Ishikawa (cell line): Measurements from ENCODE around the gene MTMR2.

Experiments used
- CEBPB ChIP-seq: IDR thresholded peaks from 2 replicates; pipeline ENCODE4 v1.6.1; 2012
- CREB1 ChIP-seq: IDR thresholded peaks from 2 replicates; pipeline ENCODE4 v1.6.1; 2012; ENCODE audit warnings: low read depth
- EGR1 ChIP-seq: IDR thresholded peaks from 2 replicates; pipeline ENCODE4 v1.6.1; 2012
- EP300 ChIP-seq: IDR thresholded peaks from 2 replicates; pipeline ENCODE4 v1.6.1; 2012; ENCODE audit warnings: borderline replicate concordance
- FOXM1 ChIP-seq: IDR thresholded peaks from 2 replicates; pipeline ENCODE4 v1.6.1; 2012; ENCODE audit warnings: low read depth, borderline replicate concordance
- MAX ChIP-seq: IDR thresholded peaks from 2 replicates; pipeline ENCODE4 v1.6.1; 2012
- NFIC ChIP-seq: IDR thresholded peaks from 2 replicates; pipeline ENCODE4 v1.6.1; 2012
- RAD21 ChIP-seq: IDR thresholded peaks from 2 replicates; pipeline ENCODE4 v1.6.1; 2012; ENCODE audit warnings: low read depth
- REST ChIP-seq: IDR thresholded peaks from 2 replicates; pipeline ENCODE4 v1.6.1; 2012; ENCODE audit warnings: low read depth, mild to moderate bottlenecking
- TAF1 ChIP-seq: IDR thresholded peaks from 2 replicates; pipeline ENCODE4 v1.6.1; 2012; ENCODE audit warnings: low read depth, mild to moderate bottlenecking
- TCF12 ChIP-seq: IDR thresholded peaks from 2 replicates; pipeline ENCODE4 v1.6.1; 2012; ENCODE audit warnings: low read depth
- TEAD4 ChIP-seq: IDR thresholded peaks from 2 replicates; pipeline ENCODE4 v1.6.1; 2012
- USF1 ChIP-seq: IDR thresholded peaks from 2 replicates; pipeline ENCODE4 v1.6.1; 2012
- YY1 ChIP-seq: IDR thresholded peaks from 2 replicates; pipeline ENCODE4 v1.6.1; 2012; ENCODE audit warnings: low read depth
- ZBTB7A ChIP-seq: IDR thresholded peaks from 2 replicates; pipeline ENCODE4 v1.6.1; 2012; ENCODE audit warnings: low read depth

MTMR2 gene

DNA sequence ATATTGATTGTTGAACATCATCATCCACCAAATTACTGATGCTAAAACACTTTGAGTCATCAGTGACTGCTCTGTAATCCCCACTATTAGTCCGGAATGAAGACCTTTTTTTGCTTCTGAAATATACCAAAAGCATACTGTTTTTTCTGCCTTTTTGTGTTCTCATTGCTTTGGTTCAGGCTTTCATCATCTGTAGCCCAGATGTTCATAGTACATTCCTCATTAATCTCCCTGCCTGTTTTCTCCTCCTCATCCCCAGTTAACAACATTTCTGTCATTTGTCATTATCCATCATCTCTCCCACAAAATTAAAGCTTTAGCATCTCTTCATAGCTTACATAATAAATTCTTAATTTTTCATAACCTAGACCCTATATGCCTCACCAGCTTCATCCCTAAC lies 124.4 kb downstream of the MTMR2 start:
- TF ChIP-seq FOXM1, result no peak
- no peak for TF ChIP-seq USF1
- TF ChIP-seq RAD21, result no peak
- no peak for TF ChIP-seq CEBPB
- TF ChIP-seq ZBTB7A, result no peak
- TF ChIP-seq TAF1, result no peak
- TF ChIP-seq YY1, result no peak
- TF ChIP-seq NFIC, result no peak
- no peak for TF ChIP-seq REST
- TF ChIP-seq CREB1, result no peak
- no peak for TF ChIP-seq EP300
- no peak for TF ChIP-seq TEAD4
- no peak for TF ChIP-seq MAX

GRCh38 chr11:95796501-95796900 lies 127.4 kb downstream of the MTMR2 start:
- TF ChIP-seq YY1 (no peak), TAF1 (no peak), RAD21 (no peak), TCF12 (no peak), MAX (no peak)

GRCh38 chr11:95795627-95796295 lies 128.1 kb downstream of the MTMR2 start:
- TF ChIP-seq YY1 (no peak), TAF1 (no peak), USF1 (no peak), EGR1 (no peak), RAD21 (no peak), REST (no peak), NFIC (no peak), CEBPB (no peak), TCF12 (no peak), EP300 (no peak), ZBTB7A (no peak), CREB1 (no peak), MAX (no peak), FOXM1 (no peak), TEAD4 (no peak)

GRCh38 chr11:95794086-95794485 lies 129.8 kb downstream of the MTMR2 start:
- TF ChIP-seq CEBPB (no peak), REST (no peak), FOXM1 (no peak), NFIC (no peak), EP300 (no peak), YY1 (no peak), TEAD4 (no peak), TAF1 (no peak), CREB1 (no peak), TCF12 (no peak), ZBTB7A (no peak), MAX (no peak), RAD21 (no peak), USF1 (no peak), EGR1 (no peak)
